Panc1 (cell line): ENCODE data around the gene STIL.

ENCODE experiments used
- CTCF ChIP-seq: fragments of 450-650 bp; IDR thresholded peaks from 2 replicates; pipeline ENCODE4 v1.5.1; 2017; ENCODE audit warnings: mild to moderate bottlenecking
- POLR2AphosphoS5 ChIP-seq: IDR thresholded peaks from 2 replicates; pipeline ENCODE4 v1.6.1; 2012; ENCODE audit warnings: mild to moderate bottlenecking, low read depth, low read length, moderate library complexity
- SIN3A ChIP-seq: IDR thresholded peaks from 2 replicates; pipeline ENCODE4 v1.6.1; 2012; ENCODE audit warnings: low read depth, mild to moderate bottlenecking, low read length, moderate library complexity, borderline replicate concordance; ENCODE audit not compliant: insufficient read depth
- TF ChIP-seq, protein P1 (sequence below), 2 experiments: IDR thresholded peaks; 2 replicates each; pipeline ENCODE4 v1.6.1; 2011 to 2012; ENCODE audit warnings: low read depth in 2 of 2, control low read depth in 1 of 2, low read length in 1 of 2, mild to moderate bottlenecking in 1 of 2, moderate library complexity in 1 of 2; ENCODE audit not compliant: insufficient read depth in 1 of 2

GRCh38 chr1:47223174-47223920 lies 90.6 kb downstream of the STIL start:
- TF ChIP-seq POLR2AphosphoS5 (no peak), CTCF (no peak), SIN3A (no peak)
- TF ChIP-seq, protein P1, sequence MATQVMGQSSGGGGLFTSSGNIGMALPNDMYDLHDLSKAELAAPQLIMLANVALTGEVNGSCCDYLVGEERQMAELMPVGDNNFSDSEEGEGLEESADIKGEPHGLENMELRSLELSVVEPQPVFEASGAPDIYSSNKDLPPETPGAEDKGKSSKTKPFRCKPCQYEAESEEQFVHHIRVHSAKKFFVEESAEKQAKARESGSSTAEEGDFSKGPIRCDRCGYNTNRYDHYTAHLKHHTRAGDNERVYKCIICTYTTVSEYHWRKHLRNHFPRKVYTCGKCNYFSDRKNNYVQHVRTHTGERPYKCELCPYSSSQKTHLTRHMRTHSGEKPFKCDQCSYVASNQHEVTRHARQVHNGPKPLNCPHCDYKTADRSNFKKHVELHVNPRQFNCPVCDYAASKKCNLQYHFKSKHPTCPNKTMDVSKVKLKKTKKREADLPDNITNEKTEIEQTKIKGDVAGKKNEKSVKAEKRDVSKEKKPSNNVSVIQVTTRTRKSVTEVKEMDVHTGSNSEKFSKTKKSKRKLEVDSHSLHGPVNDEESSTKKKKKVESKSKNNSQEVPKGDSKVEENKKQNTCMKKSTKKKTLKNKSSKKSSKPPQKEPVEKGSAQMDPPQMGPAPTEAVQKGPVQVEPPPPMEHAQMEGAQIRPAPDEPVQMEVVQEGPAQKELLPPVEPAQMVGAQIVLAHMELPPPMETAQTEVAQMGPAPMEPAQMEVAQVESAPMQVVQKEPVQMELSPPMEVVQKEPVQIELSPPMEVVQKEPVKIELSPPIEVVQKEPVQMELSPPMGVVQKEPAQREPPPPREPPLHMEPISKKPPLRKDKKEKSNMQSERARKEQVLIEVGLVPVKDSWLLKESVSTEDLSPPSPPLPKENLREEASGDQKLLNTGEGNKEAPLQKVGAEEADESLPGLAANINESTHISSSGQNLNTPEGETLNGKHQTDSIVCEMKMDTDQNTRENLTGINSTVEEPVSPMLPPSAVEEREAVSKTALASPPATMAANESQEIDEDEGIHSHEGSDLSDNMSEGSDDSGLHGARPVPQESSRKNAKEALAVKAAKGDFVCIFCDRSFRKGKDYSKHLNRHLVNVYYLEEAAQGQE (IDR thresholded peaks at IDR 0.05; ENCODE audit: insufficient read depth in 1 of 2, low read depth in 2 of 2, low read length in 1 of 2) = no peak
